Measurements from ENCODE around the gene SELENOH. TPM values are rescaled to one million over a fixed set of nuclear protein-coding genes. Genes with fewer than 3 reads are reported as not detected.

The SELENOH gene
- total and polyA plus RNA-seq, 9 of the 15 experiments (the other 6 are each of a cell fraction or from before 2014, with no cell fraction given): 16.6 to 299 (median 118) TPM

DNA sequence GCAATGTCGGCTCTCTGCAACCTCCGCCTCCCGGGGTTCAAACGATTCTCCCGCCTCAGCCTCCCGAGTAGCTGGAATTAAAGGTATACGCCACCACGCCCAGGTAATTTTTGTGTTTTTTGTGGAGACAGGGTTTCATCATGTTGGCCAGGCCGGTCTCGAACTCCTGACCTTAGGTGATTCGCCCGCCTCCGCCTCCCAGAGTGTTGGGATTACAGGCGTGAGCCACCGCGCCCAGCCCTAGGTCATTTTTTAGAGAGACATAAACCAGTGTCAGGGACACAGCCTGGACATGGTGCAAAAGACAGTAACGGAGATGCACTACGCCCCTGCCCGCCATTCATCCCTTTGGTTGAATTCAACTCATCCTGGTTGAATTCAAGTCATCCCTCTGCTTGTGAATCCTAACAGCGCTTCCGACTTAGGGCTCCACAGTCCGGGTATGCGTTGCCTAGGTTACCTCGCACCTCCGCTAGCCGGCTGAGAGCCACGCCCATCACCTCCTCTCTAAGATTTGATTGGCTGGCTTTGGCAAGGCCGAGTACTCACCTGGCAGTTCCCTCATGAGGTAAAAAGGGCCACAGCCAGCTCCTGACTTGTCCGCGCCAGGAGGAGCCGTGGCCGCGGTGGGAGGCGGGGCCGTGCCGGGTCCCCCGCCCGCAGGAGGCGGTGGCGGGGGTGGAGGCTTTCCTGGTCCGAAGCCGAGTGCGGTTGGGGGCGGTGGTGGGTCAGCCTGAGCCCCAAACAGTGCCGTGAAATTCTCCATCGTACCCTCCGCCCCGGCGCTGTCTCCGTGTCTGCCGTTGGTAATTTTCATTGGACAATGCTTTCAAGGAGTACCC lies 29.7 kb upstream of the SELENOH start, which contains the start of gene MED19 (continued):
- TF ChIP-seq, protein P1, sequence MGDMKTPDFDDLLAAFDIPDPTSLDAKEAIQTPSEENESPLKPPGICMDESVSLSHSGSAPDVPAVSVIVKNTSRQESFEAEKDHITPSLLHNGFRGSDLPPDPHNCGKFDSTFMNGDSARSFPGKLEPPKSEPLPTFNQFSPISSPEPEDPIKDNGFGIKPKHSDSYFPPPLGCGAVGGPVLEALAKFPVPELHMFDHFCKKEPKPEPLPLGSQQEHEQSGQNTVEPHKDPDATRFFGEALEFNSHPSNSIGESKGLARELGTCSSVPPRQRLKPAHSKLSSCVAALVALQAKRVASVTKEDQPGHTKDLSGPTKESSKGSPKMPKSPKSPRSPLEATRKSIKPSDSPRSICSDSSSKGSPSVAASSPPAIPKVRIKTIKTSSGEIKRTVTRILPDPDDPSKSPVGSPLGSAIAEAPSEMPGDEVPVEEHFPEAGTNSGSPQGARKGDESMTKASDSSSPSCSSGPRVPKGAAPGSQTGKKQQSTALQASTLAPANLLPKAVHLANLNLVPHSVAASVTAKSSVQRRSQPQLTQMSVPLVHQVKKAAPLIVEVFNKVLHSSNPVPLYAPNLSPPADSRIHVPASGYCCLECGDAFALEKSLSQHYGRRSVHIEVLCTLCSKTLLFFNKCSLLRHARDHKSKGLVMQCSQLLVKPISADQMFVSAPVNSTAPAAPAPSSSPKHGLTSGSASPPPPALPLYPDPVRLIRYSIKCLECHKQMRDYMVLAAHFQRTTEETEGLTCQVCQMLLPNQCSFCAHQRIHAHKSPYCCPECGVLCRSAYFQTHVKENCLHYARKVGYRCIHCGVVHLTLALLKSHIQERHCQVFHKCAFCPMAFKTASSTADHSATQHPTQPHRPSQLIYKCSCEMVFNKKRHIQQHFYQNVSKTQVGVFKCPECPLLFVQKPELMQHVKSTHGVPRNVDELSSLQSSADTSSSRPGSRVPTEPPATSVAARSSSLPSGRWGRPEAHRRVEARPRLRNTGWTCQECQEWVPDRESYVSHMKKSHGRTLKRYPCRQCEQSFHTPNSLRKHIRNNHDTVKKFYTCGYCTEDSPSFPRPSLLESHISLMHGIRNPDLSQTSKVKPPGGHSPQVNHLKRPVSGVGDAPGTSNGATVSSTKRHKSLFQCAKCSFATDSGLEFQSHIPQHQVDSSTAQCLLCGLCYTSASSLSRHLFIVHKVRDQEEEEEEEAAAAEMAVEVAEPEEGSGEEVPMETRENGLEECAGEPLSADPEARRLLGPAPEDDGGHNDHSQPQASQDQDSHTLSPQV (IDR thresholded peaks at IDR 0.05): no peak
- TF ChIP-seq ERF (CRISPR knock-in tag; IDR thresholded peaks at IDR 0.05) (0 out of 2 replicates have a peak, but pooled peaks have one; percentile 66), SMARCE1 (IDR thresholded peaks at IDR 0.05) (0 out of 2 replicates have a peak, but pooled peaks have one; percentile 10), SIN3A (IDR thresholded peaks at IDR 0.05; ENCODE audit: borderline replicate concordance in 2 of 2, control insufficient read depth in 1 of 2, low read depth in 2 of 2, low read length in 2 of 2) (peak; percentile 74 to 92; a peak in 3 of 4 replicates), CSDE1 (IDR thresholded peaks at IDR 0.05) (peak in 1 of 2 experiments; percentile 72; a peak in 2 of 4 replicates), KLF1 (tag; IDR thresholded peaks at IDR 0.05) (0 out of 2 replicates have a peak, but pooled peaks have one; percentile 42), BMI1 (IDR thresholded peaks at IDR 0.05; ENCODE audit: low read length) (peak; percentile 68), SAP30 (IDR thresholded peaks at IDR 0.05; ENCODE audit: borderline replicate concordance, insufficient read depth, low read depth, low read length, poor library complexity, severe bottlenecking) (peak; percentile 93), PHB (CRISPR knock-in tag; IDR thresholded peaks at IDR 0.05) (0 out of 2 replicates have a peak, but pooled peaks have one; percentile 9), STAT5A (IDR thresholded peaks at IDR 0.05; ENCODE audit: borderline replicate concordance, low read length) (no peak), BRCA1 (IDR thresholded peaks at IDR 0.05) (no peak), BRCA1 (CRISPR knock-in tag; IDR thresholded peaks at IDR 0.05) (no peak)

All from K562 (cell line).